Non-pigmented ciliary epithelial cell (primary cell): ENCODE results near the gene SLC38A8.

Experiments
- DNase-seq: peaks from one replicate; pipeline ENCODE4 v3.0.0-alpha.2; 2010; ENCODE audit warnings: low read depth

SLC38A8 gene

DNA sequence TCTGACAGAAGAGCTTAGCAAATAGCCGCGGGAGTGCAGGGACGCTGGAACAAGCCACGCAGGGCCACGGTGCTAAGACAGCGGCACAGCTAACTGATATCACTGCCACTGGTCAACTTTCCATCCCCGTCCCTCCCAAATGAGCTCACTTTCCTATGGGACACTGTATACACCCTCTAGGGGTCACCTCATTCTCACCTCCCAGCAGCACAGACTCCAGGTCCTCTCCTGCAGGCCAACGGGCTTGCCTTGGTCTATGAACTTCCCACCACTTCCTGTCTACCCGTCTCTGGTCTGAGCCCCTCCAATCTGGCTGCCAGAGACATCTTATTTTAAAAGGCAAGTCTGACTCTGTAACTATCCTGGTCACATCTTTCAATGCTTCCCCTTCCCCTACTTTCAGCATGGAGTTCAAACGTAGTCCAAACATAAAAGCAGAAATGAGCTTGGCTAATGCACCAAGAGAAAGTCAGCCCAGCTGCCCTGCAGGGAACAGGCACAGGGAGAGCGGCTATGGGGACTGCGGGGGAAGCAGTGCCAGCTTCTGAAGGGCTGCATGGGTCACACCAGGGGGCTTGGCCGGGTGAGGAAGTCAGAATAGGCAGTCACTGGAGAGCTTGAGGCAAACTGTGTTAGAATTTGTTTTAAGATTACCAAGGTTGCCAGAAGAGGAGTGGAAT, 26.3 kb upstream of the SLC38A8 start:
- DNase-seq: no peak

DNA sequence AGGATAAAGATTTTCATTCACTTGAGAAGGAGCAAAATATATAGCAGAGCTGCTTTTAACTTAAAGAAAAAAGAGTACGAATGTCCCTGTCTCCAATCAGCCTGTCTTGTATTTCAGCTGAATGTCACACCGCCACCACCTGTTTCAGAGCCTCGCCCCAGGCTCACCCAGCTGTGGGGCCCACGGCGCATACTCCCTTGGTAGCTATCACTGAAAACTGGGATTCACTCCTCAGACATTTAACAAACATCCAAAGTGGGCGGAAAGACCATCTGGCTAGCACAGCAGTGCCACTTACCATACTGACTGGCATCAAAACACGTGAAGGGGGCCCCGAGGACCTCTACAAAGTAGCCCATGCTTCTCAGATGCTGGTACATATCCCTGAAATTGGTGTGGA, 25.4 kb upstream of the SLC38A8 start:
- DNase-seq: no peak

DNA sequence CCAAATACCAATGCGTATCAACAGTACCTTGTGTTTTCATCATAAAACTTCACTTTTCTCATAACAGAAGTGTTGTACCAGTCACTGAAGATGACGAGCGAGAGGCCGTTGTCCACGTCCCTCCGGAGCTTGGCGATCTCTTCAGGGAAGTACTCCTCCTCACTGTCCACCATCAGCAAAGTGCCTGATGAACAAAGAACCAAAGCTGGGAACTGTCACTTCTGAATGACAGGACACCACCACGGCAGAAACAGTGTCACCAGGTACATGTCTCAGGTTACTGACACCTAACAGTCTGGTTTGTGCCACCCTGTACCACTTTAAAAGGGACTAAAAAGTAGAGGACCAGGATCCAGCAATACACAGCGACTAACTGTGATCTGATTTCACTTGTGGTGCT, 25.0 kb upstream of the SLC38A8 start:
- no peak for DNase-seq

DNA sequence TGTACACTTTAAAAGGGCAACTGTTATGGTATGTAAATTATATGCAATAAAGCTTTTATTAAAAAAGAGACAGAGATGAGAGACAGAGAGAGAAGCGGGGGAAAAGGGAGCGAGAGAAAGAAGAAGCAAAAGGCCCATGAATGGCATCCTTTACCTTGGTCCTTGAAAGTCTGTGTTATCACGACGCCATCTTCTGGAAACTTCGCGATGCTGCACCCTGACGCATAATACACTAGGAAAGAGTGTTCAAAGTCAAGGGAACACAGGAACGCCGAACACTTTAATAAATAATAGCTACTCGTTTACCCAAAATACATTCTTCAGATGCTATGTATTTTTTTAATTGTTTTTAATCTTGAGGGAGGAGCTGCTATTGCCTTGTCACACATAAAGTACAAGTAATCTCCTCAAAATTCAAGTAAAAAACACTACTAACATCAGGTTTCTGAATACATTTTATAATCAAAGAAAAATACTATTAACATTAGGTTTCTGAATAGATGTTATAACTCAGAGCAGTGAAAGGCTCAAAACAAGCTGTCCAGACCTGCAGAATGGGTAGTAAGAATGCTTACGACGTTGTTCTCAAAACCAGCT, 23.0 kb upstream of the SLC38A8 start:
- peak; percentile 24 for DNase-seq

DNA sequence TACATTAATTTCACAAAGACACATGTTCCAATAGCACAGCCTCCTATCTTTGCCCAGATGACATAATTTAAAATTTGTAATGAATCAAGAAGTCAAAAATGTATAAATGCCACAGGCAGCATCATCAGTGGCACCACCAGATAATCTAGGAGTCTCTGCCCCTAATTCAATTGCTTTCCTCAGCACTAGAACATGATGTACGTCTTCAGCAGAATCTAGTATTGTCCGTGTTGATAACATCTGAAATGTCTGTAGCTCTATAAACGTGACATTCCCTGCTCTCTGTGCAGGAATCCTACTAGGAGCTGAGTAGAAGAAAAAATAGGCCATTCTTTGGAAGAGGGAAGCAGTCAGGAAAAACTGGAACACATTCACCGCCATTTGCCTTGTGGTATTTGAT, 21.4 kb upstream of the SLC38A8 start:
- DNase-seq: no peak

DNA sequence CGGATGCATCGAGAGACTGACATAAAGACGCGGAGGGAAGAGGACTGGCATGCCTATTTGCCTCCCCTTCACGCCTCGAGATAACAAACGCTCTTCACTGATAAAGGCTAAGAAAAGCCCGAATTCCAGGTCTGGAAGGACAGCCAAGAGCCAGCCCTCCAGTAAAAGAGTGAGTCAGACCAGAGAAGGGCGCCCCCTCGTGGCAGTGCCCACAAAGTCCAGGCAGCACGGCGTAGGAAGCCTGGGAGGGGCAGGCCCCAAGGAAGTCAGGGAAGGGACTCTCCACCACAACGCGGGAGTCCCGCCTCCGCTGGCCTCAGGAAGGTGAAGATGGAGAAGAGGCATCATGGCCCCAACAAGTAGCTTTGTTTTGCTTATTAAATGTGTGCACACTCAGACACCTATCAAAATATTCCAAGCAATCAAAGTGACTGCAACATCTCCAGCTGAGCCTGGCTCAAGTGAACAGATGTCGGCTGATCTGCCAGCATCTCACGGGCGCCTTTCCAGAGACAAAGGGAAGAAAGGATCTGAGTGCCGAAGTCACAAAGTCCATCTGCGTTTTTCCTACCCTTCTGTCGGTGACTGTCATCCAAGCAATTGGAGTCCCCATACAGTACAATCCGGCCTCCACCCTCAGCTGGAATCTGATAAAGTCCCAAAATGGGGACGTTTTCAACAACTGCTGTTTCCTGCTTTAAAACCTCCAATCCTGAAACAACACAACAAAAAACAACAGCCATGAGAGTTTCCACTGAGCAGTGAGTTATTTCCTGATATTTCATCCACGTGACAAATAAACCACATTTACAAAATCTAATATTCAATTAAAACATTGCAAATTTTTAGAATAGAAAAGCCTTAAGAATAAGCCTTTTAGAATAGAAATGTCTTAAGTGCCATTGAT, 20.4 kb upstream of the SLC38A8 start:
- DNase-seq: peak; percentile 26

DNA sequence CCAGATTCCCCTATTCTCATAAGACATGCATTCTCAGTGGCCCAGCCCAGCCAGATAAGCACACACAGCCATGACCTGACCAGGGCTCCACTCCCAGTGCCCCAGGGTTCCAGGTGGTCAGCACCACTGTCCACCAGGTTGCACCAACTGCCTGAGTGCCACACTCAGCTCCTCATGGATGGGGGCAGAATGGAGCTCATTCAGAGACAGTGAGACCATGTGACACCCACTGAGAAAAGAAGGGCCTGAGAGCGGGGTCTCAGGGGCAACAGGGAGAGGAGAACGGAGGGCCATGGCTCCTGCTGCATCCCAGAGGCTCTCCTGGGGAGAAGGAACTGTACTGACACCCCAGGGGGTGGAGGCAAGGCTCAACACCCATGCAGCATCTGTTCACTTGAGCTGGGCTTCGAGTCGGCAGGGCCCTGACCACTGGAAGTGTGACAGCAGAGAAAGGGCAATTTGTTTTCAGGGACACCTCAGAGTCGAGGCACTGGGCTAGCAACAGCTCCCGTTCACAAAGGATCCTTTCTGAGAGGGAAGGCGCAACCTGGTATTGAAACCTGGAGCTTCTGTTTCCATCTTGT, 18.7 kb upstream of the SLC38A8 start:
- no peak for DNase-seq

DNA sequence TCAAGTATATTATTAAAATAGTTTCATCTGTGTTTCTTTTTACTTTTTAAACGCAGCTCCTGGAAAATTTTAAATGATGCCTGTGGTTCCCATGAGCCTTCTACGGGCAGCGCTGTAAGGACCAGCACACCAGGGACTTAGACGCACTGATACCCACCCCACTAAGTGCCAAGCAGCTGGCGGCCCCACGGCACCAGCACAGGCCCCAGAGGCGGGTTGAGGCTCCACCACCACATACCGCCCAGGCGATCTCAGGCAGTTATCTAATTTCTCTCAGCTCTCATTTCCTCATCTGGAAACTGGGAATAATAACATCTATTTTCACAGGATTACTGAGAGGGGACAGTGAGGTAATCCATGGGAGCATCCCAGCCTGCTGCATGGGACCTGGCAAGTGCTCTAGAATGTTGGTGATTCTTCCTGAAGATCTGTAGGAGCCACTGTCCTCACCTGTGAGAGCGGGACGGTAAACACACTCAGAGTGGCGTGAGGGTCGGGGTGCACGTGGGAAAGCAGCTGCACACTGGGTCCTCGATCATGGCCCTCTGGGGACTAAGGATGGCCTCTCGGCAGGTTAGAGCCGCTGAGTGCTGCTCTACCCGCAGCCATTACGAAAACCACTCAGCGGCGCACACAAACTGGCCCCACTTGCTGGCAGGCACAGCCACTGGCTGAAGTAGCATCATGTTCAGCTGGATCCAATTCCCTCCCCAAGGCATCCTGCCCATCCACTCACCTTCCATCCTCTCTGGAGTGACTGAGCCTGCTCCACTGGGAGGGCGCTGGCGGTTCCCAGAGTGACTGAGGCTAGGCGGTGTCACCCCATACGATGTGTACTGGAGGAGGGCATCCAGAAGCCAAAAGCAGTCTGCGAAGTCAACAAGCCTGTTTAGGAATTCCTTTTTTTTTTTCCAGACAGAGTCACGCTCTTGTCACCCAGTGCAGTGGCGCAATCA, 17.6 kb upstream of the SLC38A8 start:
- DNase-seq: no peak

DNA sequence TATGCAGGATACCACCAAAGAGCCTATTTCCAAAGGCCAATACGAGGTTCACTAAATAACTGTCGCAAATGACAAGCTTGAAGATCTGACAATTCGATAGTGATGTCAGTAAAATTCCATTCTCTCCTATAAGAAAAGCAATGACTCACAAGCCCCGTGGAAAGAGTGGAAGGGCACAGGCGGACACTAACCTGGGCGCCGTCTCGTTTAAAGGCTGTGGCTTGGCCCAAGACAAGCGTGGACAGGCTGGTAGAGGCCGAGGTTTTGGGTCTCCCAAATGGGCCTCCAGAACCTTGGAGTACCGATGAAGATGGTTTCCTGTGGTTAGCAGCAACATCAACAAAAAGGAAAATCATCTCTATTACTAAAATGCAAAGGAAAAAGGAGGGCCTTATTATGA, 16.5 kb upstream of the SLC38A8 start:
- DNase-seq: no peak

DNA sequence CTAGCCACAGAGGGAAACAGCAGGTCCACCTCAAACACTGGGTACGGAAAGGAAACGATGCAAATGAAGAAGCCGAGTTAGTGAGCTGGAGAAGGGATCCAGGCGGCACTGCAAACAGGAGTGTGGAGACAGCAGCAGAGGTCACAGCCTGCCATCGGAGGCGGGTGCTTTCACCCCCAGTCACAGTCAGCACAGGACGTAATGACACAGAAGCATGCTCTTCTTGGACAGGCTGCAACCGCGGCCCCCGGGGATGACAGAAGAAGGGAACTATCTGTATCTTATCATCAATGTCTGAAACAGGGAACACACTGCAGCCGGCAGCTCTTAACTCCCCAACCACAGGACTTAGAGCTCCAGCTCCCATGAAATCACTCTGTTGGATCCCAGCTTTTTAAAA, 16.1 kb upstream of the SLC38A8 start:
- DNase-seq: no peak

DNA sequence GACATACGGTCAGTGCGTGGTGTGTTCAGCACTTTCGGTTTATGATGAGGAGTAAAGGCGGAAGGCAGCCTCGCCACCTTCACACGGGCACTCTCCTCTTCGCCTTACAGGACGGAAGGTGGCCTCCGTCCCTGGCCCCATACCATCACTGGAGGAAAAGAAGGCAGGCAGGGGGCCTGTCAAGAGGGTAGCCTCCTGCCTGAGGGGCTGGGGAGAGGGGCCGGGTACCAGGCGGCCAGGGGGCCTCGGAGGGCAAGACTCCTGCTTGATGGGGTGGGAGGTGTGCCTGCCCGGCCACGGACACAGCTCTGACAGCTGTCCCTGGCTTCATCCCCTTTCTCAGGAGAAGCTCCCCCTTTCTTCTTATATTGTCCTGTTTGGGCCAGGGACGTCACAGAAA, 15.6 kb upstream of the SLC38A8 start:
- no peak for DNase-seq

DNA sequence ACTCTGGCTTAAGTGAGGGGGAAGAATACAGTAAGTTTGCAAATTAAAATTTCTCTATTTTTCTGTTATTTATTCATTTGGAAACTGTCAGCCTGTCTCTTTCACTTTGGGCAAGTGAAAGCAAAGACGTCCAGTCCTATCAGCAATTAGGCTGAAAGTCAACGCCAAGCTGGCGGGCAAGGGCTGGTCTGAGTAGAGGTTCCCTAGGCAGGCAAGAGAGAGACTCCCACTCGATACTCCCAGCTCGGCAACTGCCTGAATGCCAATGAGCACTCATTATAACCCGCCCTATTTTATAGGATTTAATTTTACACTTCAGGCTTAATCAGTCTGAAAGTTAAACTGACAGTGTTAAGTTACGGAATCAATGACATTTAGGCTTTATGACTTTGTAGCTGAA, 14.3 kb upstream of the SLC38A8 start:
- no peak for DNase-seq

DNA sequence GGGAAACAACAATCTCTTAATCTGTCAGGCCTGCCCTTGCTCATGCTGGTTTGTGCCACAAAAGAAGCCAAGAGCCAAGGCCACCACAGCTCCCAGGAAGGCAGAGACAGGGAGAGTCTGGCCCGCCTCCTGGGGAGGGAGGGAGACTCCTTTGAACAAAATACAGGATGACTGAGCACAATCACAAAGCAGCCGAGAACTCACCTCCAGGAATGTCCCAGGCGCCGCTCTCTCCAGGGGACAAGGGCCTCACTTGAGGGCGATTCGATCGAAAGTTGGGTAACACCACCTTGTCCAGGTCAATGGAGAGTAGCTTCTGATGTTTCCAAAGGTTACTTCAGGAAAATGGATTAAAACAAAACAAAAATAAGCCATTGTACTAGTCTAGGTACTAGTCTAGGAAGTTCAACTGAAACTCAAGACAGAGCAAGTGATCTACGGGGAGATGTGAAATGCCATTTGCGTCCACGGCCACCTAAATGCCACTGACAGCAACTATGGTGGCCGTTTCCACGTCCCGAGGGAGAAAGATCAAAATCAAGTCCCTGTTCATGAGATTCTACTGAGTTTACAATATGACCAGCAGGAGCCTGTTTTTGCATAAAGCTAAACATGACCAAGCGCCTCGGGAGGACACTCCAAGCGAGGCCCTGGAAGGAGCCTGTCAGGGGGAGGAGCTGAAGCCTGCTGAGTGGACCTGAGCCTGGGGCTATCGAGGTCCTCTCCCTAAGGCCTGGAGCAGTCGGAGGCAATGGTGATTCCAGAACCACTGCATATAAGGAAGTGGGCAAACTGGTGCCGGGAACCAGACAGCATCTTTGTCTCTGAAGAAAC, 13.4 kb upstream of the SLC38A8 start:
- DNase-seq: no peak

DNA sequence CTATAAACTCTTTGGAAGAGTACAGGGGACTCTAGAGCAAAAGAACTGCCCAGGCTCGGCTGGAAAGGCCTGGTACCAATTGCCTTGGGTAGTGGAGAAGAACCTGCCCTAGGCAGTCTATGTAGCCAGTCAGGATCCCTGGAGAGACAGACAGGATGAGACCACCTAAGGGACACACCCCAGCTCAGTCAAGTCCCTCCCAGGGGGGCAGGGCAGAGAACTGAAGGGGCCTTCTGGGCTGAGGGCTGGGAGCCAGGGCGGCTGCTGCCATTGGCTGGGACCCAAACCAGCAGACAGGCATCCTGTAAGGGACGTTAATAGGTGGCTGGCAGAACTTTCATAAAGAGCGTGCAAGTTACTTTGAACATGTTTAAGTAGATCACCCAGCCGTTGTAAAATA, 12.8 kb upstream of the SLC38A8 start:
- no peak for DNase-seq

DNA sequence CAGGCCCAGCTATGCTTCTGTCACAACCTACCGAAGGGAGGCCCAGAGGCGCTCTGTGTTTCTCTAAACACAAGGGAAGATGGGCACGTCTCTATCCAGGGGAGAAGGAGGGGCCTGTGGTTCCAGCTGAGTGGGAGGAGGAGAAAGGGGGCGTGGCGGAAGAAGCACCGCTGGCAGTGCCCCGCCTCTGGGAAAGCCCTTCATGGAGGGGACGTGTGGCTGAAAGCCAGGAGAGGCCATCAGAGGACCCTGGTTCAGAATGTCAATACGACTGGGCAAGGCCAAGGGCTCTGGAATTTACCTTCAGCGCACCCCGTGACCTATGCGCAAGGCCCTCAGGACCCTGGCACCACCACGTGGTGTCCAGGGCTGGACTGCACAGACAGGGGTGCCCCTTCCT, 12.3 kb upstream of the SLC38A8 start:
- DNase-seq: no peak

DNA sequence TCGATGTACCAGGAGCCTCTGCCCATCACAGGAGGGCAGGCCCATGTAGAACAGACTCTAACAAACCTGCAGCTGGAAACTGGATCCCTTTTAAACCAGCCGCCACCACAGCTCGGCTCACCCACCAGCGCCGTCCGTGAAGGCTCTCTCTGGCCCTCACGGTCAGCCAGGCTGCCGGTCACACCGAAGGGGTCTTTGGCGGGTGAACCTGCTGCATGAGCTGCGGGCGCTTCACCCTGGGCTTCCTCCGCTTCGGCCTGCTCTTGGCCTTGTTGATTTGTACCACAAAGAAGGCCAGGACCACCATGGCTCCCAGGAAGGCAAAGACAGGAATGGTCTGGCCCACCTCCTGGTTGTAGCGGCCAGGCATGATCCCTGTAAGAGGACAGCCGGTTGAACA, 11.7 kb upstream of the SLC38A8 start:
- no peak for DNase-seq

DNA sequence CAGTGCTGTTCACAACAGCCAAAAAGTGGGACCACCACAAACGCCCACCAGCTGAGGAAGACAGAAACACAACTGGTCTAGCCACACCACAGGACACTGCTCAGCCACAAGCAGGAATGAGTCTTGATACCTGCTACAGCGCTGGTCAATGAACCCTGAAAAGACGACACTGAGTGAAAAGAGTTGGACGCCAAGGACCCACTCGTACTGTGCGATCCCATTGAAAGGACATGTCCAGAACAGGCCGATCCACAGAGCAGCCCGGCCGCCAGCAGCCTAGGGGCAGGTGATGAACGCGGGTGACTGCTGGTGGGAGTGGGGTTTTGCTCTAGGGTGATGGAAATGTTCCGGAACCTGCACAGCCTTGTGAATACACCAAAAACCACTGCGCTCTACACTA, 10.6 kb upstream of the SLC38A8 start:
- DNase-seq: no peak

DNA sequence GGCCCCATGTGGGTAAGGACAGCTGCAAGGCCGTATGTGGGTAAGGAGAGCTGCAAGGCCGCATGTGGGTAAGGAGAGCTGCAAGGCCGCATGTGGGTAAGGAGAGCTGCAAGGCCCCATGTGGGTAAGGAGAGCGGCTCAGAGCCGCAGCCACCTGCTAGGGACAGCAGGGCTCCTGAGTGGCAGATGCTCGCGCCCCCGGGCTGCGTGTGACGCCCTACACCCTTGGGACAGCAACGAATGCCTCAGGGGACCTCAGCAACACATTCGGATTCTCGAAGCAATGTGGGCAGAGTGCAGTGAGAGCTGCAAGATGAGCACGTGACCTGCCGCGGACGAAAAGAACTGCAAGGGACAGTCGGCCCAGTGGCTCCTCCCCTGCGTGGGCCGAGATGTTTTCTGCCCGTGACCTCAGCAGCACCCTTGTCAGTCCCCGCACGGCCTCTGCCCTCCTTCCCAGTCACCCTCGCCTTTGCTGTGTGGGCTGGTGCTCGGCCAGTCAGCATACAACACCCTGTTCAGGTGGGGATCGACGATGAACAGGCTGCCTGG, 9.6 kb upstream of the SLC38A8 start:
- DNase-seq: no peak

DNA sequence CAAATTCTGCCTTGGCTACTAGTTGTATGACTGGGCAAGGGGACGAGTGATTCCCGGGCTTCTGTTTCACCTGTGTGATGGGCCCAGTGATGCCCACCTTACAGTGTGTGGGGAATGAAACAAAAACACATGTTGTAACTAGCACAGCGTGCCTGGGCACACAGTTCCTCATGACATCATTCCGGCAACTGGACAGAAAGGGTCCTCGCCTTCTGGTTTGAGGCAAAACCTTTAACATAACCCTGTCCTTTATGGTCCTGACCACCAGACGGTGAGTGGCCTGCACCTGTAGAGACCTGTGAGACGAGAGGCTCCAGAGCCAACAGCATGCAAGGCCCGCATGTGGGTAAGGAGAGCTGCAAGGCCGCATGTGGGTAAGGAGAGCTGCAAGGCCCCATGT, 7.7 kb upstream of the SLC38A8 start:
- no peak for DNase-seq

DNA sequence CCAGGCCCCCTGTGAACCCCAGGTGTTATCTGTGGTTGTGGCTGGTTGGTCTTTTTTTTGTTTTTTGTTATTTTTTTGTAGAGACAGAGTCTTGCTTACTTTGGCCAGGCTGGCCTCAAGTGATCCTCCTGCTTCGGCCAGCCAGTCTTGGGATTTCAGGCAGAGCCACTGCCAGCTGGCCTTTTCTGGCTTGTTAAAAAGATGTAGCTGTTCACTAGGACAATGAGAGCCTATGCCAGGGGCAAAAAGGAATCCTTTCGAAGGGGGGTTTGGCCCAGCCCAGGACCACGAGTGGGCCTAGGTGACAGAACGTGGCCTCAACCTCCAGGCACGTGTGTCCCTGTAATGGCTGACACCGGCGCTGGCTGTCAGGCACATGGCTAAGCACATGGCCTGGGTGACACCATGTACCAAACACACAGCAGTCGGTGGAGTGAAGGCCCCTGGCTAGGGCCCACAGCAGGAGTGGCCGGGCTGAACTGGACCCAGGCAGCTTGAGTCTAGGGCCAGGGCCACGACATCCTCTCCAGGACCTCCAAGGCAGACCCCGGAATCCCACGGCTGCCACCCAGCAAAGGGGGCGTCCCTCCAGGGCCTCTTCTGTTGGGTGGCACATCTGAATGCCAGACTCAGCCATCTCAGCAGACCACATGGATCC, 6.9 kb upstream of the SLC38A8 start:
- DNase-seq: no peak
